GM12875 (cell line): ENCODE results near the gene LRRC25.
A peak's percentile ranks its signal among the peaks of the same experiment; 100 is the strongest.

Experiments used
- H3K4me3 ChIP-seq: one replicate; pipeline ENCODE4 v1.5.1; 2011; ENCODE audit warnings: low read depth, low read length, control low read depth
- TF ChIP-seq, protein P1 (sequence below): IDR thresholded peaks from 2 replicates; pipeline ENCODE4 v1.5.1; 2011; ENCODE audit warnings: low read depth, mild to moderate bottlenecking, control low read depth, inconsistent platforms, low read length, moderate library complexity, borderline replicate concordance; ENCODE audit not compliant: insufficient read depth

LRRC25 gene

DNA sequence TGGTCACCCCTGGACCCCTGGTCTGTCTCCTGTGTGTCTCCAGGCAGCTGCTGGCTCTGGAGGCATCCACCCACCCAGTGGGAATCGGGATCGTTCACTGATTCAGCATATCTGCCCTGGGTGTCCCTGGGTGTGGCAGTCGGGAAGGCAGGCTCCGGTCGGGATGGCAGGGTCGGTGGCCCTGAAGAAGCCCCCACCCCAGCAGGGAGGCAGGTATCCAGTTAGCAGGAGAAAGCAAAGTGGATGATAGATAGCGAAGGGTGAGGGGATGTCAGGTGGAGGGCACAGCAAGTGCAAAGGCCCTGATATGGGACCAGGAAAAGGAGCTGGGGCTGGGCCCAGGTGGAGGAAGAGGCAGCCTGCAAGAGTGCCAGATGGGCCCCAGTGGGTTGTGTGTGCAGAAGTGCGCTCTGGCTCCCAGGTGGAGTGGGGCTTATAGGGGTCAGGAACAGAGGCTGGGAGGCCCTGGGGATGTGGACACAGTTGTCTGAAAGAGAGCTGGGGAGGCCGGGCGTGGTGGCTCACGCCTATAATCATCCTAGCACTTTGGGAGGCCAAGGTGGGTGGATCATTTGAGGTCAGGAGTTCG, 24.0 kb upstream of the LRRC25 start:
- peak overlapping the region; percentile 14 for H3K4me3 ChIP-seq
- TF ChIP-seq, protein P1, sequence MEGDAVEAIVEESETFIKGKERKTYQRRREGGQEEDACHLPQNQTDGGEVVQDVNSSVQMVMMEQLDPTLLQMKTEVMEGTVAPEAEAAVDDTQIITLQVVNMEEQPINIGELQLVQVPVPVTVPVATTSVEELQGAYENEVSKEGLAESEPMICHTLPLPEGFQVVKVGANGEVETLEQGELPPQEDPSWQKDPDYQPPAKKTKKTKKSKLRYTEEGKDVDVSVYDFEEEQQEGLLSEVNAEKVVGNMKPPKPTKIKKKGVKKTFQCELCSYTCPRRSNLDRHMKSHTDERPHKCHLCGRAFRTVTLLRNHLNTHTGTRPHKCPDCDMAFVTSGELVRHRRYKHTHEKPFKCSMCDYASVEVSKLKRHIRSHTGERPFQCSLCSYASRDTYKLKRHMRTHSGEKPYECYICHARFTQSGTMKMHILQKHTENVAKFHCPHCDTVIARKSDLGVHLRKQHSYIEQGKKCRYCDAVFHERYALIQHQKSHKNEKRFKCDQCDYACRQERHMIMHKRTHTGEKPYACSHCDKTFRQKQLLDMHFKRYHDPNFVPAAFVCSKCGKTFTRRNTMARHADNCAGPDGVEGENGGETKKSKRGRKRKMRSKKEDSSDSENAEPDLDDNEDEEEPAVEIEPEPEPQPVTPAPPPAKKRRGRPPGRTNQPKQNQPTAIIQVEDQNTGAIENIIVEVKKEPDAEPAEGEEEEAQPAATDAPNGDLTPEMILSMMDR: no peak

DNA sequence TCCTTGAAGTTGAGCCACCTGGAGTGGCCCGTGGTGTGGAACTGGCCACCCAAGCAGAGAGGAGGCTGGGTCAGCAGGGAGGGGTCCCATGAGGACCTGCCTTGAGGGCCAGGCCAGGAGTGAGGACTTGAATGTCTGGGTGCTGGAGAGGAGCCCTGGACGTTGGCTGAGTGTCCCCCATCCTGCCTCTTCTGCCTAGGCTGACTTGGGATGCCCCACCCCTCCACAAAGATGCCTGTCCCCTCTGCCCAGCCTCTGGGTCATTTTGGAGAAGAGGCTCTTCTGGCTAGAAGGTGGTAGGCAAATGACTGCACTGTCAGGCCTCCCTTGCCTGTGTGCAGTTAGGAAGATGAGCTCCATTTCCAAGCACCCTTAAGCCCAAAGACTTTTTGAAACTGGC, 23.5 kb upstream of the LRRC25 start:
- peak overlapping the region; percentile 14 for H3K4me3 ChIP-seq
- TF ChIP-seq, protein P1: no peak

DNA sequence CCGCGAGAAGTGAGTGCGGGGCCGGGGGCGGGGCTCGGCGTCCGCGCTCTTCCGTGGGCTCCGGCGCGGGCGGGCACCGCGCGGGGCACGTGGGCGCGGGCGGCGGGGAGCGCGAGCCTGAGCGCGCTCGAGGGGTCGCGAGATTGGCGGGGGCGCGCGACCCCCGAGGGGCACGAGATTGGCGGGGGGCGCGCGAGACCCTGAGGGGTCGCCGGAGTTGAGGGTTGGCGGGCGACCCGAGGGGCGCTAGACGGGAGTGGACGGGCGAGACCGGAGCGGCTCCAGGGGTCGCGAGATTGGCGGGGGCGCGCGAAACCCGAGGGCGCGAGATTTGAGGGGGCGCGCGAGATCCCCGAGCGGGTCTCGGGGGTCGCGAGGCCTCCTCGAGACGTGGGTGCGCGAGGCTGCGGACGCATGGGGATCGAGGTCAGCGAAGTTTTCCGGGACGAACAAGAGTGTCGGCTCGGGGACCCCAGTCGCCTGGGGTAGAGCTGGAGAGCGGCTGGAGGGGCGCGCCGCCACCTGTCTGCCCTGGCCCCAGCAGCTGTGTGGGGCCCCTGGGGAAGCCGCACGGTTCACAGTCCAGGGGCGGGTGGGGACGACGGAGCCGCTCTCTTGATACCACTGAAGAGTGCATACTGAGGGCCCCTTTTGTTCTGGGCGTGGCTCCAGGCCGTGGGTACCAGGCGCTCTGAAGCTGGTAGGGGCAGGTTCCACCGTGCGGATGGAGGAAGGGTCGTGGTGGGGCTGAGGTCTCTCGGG, 22.5 kb upstream of the LRRC25 start:
- TF ChIP-seq, protein P1: no peak
- peak overlapping the region; percentile 80 for H3K4me3 ChIP-seq

DNA sequence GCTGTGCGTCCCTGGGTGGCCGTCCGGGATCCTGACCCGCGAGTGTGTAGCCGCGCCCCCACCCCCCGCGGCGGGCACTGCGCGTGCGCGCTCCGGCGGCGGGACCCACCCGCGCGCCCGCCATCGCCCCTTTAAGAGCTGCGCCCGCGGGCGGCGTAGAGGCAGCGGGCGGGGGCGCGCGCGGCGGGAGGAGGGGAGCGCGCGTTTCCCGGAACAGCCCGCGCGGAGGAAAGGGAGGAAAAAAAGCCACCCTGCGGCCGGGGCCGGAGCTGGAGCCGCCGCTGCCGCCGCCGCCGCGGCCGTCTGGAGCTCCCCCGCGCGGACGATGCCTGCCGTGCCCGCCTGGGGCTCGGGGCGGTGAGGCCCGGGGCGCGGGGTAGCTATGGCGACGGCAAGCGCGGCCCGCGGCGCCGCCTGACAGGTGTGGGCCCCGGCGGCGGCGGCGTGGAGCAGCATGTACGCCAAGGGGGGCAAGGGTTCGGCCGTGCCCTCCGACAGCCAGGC, 21.8 kb upstream of the LRRC25 start, which contains the start of gene SSBP4:
TSS of gene SSBP4 (plus strand) at position 204 of the 504 bp plus-strand sequence. CDS start at position 455, 251 bp downstream.
- peak within 1 kb of the TSS; percentile 80 for H3K4me3 ChIP-seq
- TF ChIP-seq, protein P1: peak; percentile 36; the same call in 1 of the 2 replicates

DNA sequence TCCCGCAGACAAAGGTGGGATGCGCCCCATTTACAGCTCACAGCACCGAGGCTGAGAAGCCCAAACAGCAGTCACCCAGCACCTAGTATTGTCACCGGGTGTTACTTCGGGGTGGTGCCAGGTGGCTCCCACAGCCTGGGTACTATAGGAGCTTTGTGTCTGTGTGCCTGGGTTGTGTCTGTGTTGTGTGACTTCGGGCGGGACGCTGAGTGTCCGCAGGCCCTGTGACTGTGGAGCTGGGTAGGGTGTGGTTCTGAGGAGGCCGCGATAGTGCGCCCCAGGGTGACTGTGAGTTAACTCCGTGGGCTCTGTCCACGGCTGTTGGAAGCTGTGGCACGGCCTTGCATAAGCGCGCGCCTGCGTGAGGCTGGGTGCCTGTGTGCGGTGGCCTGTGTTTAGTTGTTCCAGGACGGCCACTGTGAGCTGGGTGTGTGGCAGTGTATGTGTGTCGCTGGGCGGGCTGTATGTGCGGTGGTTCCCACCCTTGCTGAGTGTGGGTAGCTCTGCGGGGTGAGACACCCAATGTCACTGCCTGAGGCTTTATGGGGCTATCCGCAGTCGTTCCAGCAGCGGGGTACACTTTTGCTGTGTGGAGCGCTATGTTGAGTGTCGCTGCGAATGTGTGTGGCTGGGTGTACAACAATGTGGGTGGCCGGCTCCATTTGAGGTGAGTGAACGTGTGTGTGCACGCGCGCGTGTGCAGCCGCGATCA, 21.2 kb upstream of the LRRC25 start:
- TF ChIP-seq, protein P1: no peak
- peak overlapping the region; percentile 80 for H3K4me3 ChIP-seq

DNA sequence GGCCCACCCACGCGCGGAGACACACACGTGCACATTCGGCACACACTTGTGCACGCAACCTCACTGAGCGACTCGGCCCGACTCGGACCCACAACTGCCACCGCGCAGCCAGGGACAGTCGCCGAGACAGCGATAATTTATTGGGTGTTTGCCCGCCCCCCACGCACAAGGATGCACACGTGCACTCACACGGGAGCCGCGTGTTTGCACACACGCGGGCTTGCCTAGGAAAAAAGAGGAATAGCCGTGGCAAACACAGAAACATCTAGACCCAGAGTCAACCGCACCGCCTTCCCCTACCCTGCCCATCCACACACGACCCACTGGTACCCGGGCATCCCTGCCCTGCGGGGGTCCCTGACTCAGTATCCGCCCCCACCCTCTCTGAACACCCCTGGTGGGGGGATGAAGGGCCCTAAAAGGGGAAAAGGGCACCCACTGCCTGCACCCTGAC, 20.6 kb upstream of the LRRC25 start:
- H3K4me3 ChIP-seq: peak overlapping the region; percentile 7
- TF ChIP-seq, protein P1: no peak
